ENCODE measurements around the gene IFNGR2. TPM values are rescaled to one million over a fixed set of nuclear protein-coding genes. Genes with fewer than 3 reads are reported as not detected.

The IFNGR2 gene
- total and polyA plus RNA-seq, 2 donors (not counting 3 experiments of a cell fraction or from before 2014, with no cell fraction given): 44.2 to 46.1 TPM

DNA sequence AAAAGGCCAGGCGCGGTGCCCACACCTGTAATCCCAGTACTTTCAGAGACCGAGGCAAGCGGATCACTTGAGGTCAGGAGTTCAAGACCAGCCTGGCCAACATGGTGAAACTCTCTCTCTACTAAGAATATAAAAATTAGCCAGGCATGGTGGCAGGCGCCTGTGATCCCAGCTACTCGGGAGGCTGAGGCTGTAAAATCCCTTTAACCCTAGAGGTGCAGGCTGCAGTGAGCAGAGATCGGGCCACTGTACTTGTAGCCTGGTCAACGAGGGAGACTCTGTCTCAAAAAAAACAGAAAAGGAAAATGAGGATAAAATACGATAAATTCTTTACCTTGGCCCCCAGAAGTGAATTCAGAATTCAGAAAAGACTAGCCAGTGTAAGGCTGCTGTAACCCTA, 75.0 kb downstream of the IFNGR2 start:
- Histone ChIP-seq H3K9me3 (replicated peaks; ENCODE audit: control insufficient read depth, insufficient read depth, low read length) (no peaks in the 10 kb centered on the region), H4K20me1 (replicated peaks; ENCODE audit: control insufficient read depth, extremely low read depth, insufficient read depth, low read length) (no peaks in the 10 kb centered on the region), H3K27me3 (ENCODE audit: control insufficient read depth in 2 of 2, insufficient read depth in 2 of 2, low read length in 2 of 2) (peaks cover 3% of the 10 kb centered on the region in 2 experiments), H3K9ac (replicated peaks; ENCODE audit: extremely low read depth, insufficient read depth, low read length) (peak overlapping the region; percentile 59), H3K4me2 (ENCODE audit: insufficient read depth, low read length) (peak overlapping the region; percentile 90), H3K36me3 (ENCODE audit: control insufficient read depth in 2 of 2, extremely low read depth in 1 of 2, insufficient read depth in 2 of 2, low read length in 2 of 2) (no peaks in the 10 kb centered on the region), H3K9me1 (replicated peaks; ENCODE audit: control insufficient read depth, extremely low read depth, insufficient read depth, low read length) (no peaks in the 10 kb centered on the region), H3K79me2 (ENCODE audit: control insufficient read depth, insufficient read depth, low read length) (peaks cover 15% of the 10 kb centered on the region), H3K4me1 (ENCODE audit: control insufficient read depth, extremely low read depth, insufficient read depth, low read length) (peaks cover 4% of the 10 kb centered on the region), H3K4me3 (replicated peaks in 1 of 3; ENCODE audit: insufficient read depth in 1 of 3, low read depth in 1 of 3, low read length in 3 of 3) (peak overlapping the region in 2 of 3 experiments; percentile 83 to 91), H3K27ac (ENCODE audit: insufficient read depth, low read depth, low read length) (no peak overlapping the region), H2AFZ (ENCODE audit: low read depth, low read length) (peak overlapping the region; percentile 34)
- FAIRE-seq: peak; percentile 68
- no TSS peak for BruUV-seq (replicated peaks)
- CTCF ChIA-PET: no interaction called here
- TF ChIP-seq MYC (IDR thresholded peaks at IDR 0.05; ENCODE audit: low read depth, low read length): no peak
- TF ChIP-seq CTCF (IDR thresholded peaks at IDR 0.05; ENCODE audit: extremely low read depth in 1 of 2, insufficient read depth in 1 of 2, low read depth in 1 of 2, low read length in 2 of 2): no peak
- TF ChIP-seq GATA2 (IDR thresholded peaks at IDR 0.05; ENCODE audit: insufficient read depth, insufficient read length, low read depth, low read length): no peak
- no peak for TF ChIP-seq FOS (IDR thresholded peaks at IDR 0.05; ENCODE audit: borderline replicate concordance, insufficient read depth, low read length)
- TF ChIP-seq POLR2A (IDR thresholded peaks at IDR 0.05; ENCODE audit: low read depth, low read length): no peak
- no peak for TF ChIP-seq POLR2AphosphoS5 (IDR thresholded peaks at IDR 0.05; ENCODE audit: insufficient read depth, low read depth, low read length)
- no peak for TF ChIP-seq JUN (IDR thresholded peaks at IDR 0.05; ENCODE audit: borderline replicate concordance, insufficient read depth, insufficient read length, low read depth)
- no peak for TF ChIP-seq EZH2 (IDR thresholded peaks at IDR 0.05; ENCODE audit: borderline replicate concordance, low read depth, low read length, severe bottlenecking)
- TF ChIP-seq, protein P1, sequence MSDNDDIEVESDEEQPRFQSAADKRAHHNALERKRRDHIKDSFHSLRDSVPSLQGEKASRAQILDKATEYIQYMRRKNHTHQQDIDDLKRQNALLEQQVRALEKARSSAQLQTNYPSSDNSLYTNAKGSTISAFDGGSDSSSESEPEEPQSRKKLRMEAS (IDR thresholded peaks at IDR 0.05; ENCODE audit: insufficient read depth, insufficient read length): no peak
- POLR2A ChIA-PET: no interaction called here
- DNase-seq (ENCODE audit: low read depth, low spot score): no peak
- intact Hi-C loops (cut with micrococcal nuclease) (no loop called here), dilution Hi-C loops (cut with MboI; ENCODE audit: extremely low pct_ligation_motif_present, low sequenced_read_pairs) (no loop called here)

All from endothelial cell of umbilical vein (primary cell).